Measurements from ENCODE around the gene CNPY1.

Gene CNPY1

GRCh38 chr7:155464948-155465739 lies 81.2 kb downstream of the CNPY1 start:
- no peak for DNase-seq

DNA sequence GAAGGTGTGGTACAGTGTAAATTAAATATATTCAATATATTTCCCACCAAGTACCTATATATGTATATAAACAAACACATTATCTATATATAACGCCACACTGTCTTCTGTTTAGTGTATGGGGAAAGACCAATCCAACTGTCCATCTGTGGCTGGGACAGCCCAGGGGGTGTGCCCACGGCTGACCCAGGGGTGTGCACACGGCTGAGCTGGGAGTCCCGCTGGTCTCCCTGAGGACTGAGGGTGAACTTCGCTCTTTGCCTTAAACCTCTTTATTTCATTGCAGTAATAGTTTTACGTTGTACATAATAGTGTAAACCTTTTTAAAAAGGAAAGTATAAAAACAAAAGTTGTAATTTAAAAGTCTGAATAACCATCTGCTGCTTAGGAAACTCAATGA lies 82.2 kb downstream of the CNPY1 start:
- no peak for DNase-seq

GRCh38 chr7:155463114-155463811 lies 83.1 kb downstream of the CNPY1 start:
- no peak for DNase-seq

DNA sequence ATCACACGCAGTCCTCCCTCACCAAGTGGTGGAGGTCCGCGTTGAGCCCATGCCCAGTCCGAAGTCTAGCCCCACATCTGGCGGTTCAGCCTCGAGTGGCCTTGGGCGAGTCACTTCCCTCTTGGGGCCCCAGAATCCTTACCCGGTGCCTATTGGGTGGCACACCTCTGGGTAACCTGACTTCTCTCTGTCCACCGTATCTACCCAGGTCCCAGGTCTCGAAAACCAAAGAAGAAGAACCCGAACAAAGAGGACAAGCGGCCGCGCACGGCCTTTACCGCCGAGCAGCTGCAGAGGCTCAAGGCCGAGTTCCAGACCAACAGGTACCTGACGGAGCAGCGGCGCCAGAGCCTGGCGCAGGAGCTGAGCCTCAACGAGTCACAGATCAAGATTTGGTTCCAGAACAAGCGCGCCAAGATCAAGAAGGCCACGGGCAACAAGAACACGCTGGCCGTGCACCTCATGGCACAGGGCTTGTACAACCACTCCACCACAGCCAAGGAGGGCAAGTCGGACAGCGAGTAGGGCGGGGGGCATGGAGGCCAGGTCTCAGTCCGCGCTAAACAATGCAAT lies 84.1 kb downstream of the CNPY1 start:
- no peak for DNase-seq

DNA sequence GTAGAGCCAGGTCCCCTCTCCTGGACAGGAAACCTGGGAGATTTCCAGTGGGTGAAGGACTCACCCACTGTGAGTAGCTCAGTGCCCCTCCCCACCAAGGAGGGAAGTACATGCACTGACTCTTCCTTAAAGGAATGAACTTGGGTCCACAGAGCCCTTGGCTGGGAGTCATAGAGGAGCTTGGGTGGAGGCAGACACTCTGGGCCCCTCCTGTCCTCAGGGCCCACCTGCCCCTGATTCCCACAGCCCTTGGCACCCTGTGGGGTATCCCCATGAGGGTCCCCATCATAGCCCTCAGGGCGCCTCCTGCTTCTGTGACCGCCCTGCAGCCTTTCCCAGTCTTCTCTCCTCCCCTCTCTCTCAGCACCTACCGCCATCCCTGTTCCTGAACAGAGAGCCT lies 84.7 kb downstream of the CNPY1 start:
- DNase-seq: no peak

DNA sequence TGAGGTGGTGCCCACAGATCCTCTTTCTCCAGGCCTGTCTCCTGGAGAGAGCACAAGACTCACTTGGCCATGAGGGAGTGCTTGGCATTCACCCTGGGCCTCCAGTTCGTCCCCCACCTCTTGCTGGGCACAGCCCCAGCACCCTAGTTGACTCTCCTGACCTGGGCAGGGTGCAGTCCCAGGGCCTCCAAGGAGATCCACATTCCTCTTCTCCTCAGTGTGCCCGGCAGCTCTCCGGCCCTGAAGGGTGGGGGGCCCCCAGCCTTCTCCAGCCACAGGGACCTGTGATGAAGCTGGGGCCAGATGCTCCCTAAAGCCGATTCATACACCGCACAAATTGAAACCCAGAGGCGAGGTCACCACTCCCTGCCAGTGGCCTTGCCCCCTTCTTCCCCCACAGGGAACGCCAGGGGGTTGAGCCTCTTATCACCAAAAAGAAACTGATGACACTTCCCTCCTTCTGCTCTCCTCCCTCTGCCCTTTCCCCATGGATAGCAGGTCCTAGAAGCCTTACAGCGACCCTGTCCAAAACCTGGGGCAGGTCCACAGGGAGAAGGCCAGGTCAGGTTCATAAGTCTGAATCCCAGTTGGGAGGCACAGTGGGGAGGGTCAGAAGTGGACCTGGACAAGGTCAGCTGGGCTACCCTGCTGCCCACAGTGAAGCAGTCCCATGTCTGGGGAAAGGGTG lies 85.3 kb downstream of the CNPY1 start:
- no peak for DNase-seq

GRCh38 chr7:155459700-155460461 lies 86.5 kb downstream of the CNPY1 start:
- DNase-seq: no peak

GRCh38 chr7:155458878-155459699 lies 87.3 kb downstream of the CNPY1 start:
- DNase-seq: no peak

DNA sequence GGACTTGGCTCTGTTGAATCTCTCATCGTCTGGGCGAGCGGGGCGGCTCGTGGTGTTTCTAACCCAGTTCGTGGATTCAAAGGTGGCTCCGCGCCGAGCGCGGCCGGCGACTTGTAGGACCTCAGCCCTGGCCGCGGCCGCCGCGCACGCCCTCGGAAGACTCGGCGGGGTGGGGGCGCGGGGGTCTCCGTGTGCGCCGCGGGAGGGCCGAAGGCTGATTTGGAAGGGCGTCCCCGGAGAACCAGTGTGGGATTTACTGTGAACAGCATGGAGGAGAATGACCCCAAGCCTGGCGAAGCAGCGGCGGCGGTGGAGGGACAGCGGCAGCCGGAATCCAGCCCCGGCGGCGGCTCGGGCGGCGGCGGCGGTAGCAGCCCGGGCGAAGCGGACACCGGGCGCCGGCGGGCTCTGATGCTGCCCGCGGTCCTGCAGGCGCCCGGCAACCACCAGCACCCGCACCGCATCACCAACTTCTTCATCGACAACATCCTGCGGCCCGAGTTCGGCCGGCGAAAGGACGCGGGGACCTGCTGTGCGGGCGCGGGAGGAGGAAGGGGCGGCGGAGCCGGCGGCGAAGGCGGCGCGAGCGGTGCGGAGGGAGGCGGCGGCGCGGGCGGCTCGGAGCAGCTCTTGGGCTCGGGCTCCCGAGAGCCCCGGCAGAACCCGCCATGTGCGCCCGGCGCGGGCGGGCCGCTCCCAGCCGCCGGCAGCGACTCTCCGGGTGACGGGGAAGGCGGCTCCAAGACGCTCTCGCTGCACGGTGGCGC lies 88.1 kb downstream of the CNPY1 start, which contains the start of gene EN2:
Gene EN2 (plus strand): TSS at position 19 of the 767 bp plus-strand sequence. CDS start 249 bp downstream, at position 268.
- DNase-seq: no peak

GRCh38 chr7:155457544-155458110 lies 88.7 kb downstream of the CNPY1 start:
- DNase-seq: no peak

DNA sequence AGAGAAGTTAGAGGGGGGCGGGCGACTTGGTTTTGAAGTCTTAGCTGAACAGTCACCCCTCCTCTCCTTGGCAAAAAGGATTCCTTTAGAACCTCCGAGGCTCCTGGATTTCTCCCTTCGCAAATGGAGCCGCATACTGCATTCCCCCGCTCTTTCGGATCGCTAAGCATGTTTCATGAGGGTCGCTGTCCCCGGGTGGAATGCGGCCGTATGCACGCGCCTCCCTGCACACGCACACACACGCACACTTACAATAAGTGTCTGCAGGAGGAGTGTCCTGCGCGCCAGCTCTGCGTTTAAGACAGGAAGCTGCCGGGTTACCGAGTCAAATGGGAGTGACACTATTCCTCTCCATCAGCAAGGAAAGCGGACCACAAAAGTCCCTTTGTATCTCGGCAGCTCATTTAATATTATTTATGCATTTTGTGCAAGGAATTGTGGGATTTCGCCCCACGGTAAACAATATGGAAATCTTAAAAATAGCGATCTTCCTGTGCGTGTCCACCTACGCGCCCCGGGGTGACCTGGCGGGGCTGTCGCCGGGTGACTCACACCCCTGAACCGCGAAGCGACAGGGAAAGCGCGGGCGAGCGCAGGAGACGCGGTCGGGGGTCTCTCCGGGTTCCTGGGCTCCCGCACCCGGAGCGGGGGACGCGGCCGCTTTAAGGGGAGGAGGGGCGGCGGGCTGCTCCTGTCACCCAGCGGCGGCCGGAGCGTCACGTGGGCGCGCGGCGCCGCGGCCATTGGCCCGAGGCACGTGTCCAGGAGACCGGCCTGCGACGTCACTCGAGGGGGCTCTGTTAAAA lies 89.4 kb downstream of the CNPY1 start:
- no peak for DNase-seq

DNA sequence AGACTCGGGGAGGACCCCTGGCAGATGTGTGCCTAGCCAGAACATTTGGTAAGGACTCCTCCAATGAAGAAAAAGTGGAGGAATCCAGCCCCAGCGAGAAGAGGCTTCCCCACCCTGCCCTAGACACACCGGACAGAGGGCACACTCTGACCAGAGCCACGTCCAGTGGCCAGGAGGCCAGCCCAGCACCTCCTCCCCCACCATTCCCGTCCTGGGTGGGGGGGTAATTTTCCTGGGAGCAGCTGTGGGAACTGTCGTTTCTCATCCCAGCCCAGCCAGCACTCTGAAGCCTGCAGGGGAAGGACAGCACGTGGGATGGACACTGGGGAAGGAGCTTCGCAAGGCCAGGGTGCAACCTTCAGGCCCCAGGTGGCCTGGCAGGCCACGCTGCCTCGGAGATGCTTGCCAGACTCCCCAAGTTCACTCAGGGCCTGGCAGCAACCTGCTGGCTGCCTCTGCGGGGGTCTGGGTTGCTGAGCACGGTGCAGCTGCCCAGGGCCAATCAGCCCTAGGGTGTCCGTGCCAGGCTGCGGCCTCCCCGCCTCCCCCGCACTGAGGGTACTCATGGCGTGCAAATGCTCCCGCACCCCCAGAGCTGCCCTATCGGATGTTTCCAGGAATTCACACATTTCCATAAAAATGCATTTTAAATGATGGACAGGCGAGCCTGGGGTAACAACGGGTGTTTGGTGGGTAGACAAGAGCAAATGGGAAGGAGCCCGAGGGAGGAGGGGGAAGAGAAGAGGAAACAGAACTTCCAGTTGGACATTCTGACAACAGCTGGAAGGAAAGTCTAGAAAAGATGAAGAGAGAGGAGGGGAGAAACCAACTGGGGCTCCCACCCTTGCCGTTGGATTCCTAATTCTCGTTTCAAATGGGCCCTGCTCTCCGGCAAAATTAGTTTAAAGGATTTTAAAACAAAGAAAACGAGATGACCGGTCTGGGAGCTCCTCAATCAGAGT lies 90.3 kb downstream of the CNPY1 start:
- no peak for DNase-seq

DNA sequence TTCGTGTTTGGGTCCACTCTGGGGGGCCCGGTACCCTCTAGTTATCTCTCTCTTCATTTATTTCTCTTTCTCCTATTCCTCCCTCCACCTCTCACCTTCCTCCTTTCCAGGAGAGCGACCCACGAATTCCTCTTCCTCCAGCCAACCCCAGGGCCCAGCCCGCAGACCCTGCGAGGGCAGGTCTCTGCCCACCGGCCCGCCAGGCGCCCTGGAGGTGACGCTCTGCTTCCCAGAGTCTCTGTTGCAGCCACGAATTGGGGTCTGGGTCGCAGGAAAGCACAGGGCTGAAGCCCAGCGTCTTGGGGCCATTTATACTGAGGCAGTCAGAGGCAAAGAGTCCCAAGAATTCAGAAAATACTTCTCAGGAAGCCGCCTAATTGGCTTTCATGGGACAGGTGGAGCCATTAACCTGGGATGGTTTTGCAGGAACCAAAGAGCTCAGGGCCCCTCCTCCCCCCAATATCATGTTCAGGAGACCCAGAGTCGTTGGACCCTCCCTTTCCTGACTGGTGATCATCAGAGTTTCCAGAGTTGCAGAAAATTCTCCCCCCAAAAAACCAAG lies 91.1 kb downstream of the CNPY1 start:
- no peak for DNase-seq

- no peak for DNase-seq
Observed at GRCh38 chr7:155454183-155455112, 91.9 kb downstream of the CNPY1 start.

DNA sequence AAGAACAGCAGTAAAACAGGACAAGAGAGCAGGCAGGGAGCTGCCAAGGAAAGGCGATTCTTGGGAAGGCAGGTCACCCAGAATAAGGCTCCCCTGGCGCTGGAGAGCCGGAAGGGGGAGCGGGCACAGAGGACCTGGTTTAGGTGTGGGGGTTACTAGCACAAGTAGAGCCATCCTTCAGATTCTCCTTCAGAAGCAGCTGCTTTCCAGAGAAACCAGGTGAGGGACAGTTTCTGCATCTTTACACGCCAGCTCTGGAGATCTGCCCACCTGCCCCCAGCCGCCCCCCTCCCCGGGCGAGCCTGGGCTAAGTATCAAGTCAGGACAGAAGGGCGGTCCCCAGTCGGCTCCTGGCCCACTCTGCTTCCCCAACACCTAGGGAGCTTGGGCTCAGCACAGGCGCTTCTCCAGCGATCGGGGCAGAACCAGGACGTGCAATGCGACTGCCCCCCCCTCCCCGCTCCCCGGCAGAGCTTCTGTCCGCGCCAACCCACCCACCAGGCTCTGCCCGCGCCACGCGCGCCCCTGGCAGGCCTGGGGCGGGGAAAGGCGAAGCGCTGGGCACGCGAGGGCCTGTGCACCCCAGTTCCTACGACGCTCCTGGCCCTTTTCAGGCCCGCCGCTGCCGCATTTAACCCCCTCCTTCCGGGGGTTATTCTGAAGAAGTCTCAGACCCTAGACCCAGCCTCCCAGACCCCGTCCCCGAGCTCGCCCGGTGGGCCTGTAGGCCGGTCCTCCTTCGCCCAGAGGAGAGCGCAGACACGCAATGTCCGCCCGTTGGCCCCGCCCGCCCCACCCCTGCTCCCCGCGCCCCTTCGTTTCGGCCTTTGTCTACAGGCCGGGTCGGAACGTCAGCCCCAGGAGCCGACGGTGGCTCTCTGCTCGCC lies 92.8 kb downstream of the CNPY1 start:
- DNase-seq: no peak
